CD4-positive, alpha-beta T cell treated with Interleukin-4 for 1 hour (primary cell): ENCODE data around the gene RAD51B.

Experiments
- DNase-seq, 2 donors: peaks; one replicate each; pipeline ENCODE4 v3.0.0-alpha.2; 2020 to 2022

The RAD51B gene

DNA sequence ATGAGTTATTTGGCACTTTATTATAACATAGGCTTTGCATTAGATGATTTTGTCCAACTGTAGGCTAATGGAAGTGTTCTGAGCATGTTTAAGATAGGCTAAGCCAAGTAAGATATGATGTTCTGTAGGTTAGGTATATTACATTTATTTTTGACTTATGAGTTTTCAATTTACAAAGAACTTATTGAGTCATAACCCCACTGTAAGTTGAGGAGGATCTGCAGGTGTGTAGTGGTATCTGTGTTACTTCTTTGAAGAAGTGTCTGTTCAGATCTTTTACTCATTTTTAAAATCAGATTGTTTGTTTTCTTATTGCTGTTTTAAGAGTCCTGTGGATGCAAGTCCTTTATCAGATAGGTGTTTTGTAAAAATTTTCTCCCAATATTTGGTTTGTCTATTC lies 329.2 kb downstream of the RAD51B start:
- DNase-seq: no peak

- no peak for DNase-seq
These were observed 333.7 kb downstream of the RAD51B start for GRCh38 chr14:68153275-68153674.

- no peak for DNase-seq
These were observed 334.7 kb downstream of the RAD51B start for GRCh38 chr14:68154275-68154674.

DNA sequence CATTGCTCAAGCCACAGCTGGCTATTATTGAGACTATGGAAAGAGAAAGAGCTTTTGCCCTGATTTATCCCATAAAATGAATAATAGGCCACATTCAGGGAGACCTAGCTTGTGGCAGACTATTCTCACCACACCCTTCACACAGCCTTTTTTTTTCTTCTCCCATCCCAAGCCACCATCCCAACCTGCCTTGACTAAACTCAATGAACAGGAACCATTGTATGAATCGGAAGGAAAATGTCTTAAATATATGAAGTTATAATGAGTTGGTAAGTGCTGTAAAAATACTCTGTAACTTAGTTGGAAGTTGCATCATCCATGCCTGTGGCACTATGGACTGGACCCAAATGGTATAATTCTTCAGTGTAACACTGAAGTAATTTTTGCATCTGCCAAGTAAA lies 338.4 kb downstream of the RAD51B start:
- no peak for DNase-seq

DNA sequence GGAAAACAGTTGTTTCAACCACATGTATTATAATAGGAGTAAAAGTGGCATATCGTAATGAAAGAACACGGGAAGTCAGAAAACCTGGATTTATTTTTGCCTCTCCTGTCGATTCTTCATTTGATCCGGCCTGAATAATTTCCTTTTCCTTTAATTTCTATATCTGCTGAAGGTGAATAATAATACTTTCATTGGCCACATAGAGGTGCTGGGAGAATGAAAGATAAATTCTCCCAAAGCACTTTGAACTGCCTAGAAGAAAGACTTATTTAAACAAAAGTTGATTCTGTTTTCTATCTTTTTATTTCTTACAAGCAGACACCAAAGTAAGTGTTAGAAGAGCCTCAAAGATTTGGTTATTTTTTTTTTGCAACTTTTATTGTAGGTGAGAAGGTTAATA lies 339.1 kb downstream of the RAD51B start:
- DNase-seq: no peak

DNA sequence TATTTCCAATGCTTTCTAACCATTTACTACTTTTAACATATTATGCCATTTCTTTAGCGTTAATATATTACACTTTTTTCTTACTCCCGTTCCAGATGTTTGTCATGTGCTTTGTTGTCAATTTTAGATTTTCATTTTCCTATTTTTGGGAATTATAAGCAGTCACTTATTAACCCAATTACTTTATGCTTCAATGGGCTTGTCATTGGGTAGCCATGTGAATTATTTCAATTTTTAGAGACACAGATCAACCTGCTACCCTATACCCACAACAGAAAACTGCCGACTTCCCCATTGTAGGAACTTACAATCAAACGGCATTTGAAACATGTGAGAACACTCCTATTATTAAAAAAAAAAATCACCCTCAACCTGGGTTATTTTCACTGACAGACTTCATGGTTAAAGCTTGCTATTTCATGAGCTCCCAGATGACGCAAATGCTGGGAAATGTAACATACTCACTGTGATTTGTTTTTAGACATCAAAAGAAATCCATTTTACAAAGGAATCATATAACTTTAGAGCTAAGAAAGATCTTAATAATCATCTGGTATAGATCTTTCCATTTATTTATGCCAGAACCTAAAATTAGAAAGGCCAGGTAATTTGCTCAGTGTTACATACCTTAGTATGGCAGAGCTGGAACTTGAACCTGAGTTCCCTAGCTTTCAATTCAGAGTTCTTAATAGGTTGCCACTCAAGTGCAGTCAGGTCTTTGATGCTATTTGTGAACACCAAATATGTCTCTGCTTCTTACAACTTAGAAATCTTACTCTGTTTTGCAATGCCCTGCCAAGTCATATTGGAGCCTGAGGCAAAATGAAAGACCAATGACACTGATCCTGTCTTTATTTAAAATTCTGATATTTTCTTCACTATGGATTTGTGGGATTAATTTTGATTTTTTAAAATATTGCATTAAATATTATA lies 340.4 kb downstream of the RAD51B start:
- DNase-seq: no peak

- DNase-seq: no peak
These were observed 341.4 kb downstream of the RAD51B start for GRCh38 chr14:68160779-68161546.

DNA sequence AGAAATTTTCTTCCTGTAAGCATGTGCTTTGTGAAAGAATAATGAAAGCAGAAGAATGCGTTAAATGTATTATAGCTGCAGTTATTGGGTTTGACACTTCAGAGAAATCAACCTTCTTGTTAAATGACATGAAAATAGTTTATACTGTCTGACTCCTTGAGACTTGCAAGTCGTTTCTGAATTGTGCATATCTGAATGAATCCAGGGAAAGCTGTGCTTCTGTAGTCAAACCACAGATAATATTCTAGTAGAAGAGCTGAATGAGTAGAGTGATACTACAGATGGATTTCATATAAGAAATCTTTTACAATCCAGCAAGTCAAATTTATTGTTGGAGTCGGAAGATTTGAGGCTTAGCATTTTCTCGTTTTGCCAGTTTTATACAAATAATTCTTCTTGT lies 343.3 kb downstream of the RAD51B start:
- DNase-seq: no peak

GRCh38 chr14:68164711-68165113 lies 345.1 kb downstream of the RAD51B start:
- no peak for DNase-seq

- no peak for DNase-seq
These were observed 345.8 kb downstream of the RAD51B start for GRCh38 chr14:68165274-68165843.

GRCh38 chr14:68166731-68167382 lies 347.3 kb downstream of the RAD51B start:
- DNase-seq: no peak

DNA sequence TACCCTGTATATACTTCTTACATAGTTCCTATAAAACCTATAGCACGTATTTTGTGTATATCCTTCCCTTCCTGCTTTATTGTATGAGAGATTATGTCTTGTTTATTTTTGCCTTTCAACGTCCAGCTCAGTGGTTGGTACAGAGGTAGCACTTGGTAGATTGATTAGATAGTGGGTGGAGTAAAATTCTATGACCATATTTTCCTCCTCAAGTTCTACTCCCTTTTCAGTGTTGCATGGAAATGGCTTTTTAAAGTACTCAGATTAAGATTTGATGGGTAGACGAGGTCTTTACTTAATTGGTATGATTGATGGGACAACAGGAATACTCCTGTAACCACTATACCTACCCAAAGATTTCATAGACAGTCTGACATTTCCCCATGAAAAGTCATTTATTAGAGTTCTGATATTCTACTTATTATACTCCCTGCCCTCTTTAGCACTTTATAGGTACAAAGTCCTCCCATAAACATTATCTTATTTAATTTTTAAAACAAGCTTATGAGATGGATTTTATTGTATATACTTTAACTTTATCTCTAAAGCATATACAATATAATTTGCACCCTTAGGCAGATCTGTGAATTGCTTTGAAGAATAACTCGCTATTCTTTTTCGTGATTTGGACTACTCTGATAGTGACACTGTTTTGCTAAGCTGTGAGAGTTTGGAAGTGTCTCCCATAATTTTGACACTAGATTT lies 348.0 kb downstream of the RAD51B start:
- DNase-seq: no peak

DNA sequence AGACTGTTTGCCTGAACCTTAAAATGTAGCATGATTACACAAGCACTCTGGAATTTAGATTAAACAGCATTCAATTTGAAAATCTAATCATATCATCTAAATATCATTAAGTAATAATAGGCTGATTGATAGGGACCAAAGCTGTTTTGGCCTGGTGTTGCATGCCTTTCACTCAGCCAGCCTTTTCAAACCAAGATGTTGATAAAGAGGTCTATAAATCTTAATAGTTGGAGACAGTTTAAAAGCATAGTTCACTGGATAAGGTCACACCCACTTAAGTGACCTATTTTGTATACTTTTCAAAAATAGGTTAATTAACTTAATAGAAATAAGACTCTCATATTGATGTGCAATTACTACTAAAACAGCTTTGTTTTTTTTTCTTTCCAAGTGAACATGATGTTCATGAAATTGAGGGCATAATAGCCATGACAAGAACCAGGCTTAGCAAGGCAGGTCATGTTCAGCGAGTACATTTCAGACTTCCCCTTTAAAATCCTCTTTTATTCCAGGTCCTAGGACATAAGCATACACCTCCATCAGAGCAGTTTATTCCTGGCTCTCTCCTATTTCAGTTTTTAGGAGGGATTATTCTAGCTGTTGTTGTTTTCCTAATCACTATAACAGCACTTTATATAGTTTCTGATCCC lies 349.0 kb downstream of the RAD51B start:
- no peak for DNase-seq

GRCh38 chr14:68172216-68172615 lies 352.6 kb downstream of the RAD51B start:
- no peak for DNase-seq

GRCh38 chr14:68172627-68173026 lies 353.0 kb downstream of the RAD51B start:
- DNase-seq: no peak

- DNase-seq: no peak
These were observed 353.8 kb downstream of the RAD51B start for GRCh38 chr14:68173227-68173972.

DNA sequence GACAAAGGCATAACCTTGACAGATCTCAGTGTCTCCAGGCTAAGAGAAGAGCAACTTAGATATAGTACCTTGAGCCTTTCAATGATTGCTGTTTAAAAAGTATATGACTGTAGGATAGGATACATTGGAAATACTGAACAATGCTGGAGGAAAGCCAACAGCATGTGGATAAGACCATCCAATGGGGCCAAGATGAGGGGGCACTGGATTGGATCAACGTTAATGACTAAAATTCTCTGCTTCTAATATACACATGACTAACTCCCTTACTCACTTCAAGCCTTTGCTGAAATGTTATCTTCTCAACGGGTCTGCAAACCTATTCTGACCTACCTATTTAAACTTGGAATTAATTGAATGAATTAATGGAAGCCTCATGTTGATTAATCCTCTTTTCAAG lies 354.9 kb downstream of the RAD51B start:
- DNase-seq: no peak

DNA sequence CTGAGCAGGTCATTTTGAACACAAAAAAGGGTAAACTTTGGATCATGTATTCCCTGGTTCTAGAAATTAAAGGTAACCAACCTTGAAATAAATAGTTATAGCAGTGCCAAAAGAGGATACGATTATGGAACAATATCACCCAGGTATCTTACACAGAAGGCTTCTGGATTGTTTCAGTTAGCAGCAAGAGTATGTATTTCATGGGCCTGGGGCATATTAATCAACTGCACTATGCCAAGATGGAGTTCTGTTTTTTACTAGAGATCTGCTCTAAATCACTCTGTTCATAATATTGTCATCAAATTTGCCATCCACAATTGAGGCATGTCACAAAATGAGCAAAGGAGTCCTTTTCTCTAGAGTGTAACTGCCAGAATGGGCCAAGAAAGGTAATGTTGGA lies 357.1 kb downstream of the RAD51B start:
- DNase-seq: no peak

- DNase-seq: no peak
These were observed 358.1 kb downstream of the RAD51B start for GRCh38 chr14:68177728-68178127.

GRCh38 chr14:68178282-68178681 lies 358.7 kb downstream of the RAD51B start:
- no peak for DNase-seq
